ENCODE data around the gene DNAJC2. TPM values are rescaled to one million over a fixed set of nuclear protein-coding genes. Genes with fewer than 3 reads are reported as not detected.

Gene DNAJC2
- total RNA-seq, 1 experiment from 2014 or later, result 71.6 TPM

- TSS peak; percentile 62 for BruUV-seq (replicated peaks)
- Histone ChIP-seq H3K4me3 (ENCODE audit: low read depth, low read length) (peak within 1 kb of the TSS; percentile 87), H3K4me1 (peaks cover 25% of the 10 kb centered on the region; the same call in 1 of the 2 replicates), H3K27me3 (replicated peaks; ENCODE audit: control insufficient read depth, insufficient read depth, low read length) (no peaks in the 10 kb centered on the region), H3K36me3 (ENCODE audit: control insufficient read depth, insufficient read depth, low read length) (peaks cover 2% of the 10 kb centered on the region), H3K9me3 (no peaks in the 10 kb centered on the region)
- ChIA-PET CTCF (interaction anchor here (0.6 kb wide), 3 partner anchors 206 to 1571 kb away, joined by 3 to 5 read pairs (median 4); partner anchors contain the start of gene LRRC17), POLR2A (no interaction called here)
- intact Hi-C loops (cut with micrococcal nuclease; ENCODE audit: unreplicated experiment), result no loop called here
- H3K27me3 Mint-ChIP-seq (ENCODE audit: insufficient read depth, unreplicated experiment), result no peaks in the 10 kb centered on the region
- TF ChIP-seq CTCF (IDR thresholded peaks at IDR 0.05; ENCODE audit: insufficient read depth in 1 of 2, low read depth in 1 of 2, low read length in 1 of 2, severe bottlenecking in 1 of 2, unreplicated experiment in 1 of 2), result no peak
- peaks cover 33% of the 10 kb centered on the region for H3K4me1 Mint-ChIP-seq (ENCODE audit: low read depth, unreplicated experiment)
- peak within 1 kb of the TSS; percentile 92 for H3K4me3 Mint-ChIP-seq (ENCODE audit: unreplicated experiment)
- H3K36me3 Mint-ChIP-seq (ENCODE audit: insufficient read depth, unreplicated experiment), result peaks cover 45% of the 10 kb centered on the region
- peak; percentile 88 to 89 for DNase-seq
- peak within 1 kb of the TSS; percentile 95 for H3K27ac Mint-ChIP-seq (ENCODE audit: unreplicated experiment)
- no peaks in the 10 kb centered on the region for H3K9me3 Mint-ChIP-seq (ENCODE audit: unreplicated experiment)
Measured at GRCh38 chr7:103347507-103348267, 3.1 kb upstream of the DNAJC2 start, which contains the start of gene PSMC2. Gene PSMC2 (plus strand): TSS chr7:103347643. CDS start chr7:103347712, 69 bp downstream.

GRCh38 chr7:103346396-103346795 lies 1.8 kb upstream of the DNAJC2 start:
- CTCF ChIA-PET, result no interaction called here
- BruUV-seq (replicated peaks), result no TSS peak
- H3K4me1 Mint-ChIP-seq (ENCODE audit: low read depth, unreplicated experiment), result peaks cover 33% of the 10 kb centered on the region
- no peak for DNase-seq
- no peaks in the 10 kb centered on the region for H3K27me3 Mint-ChIP-seq (ENCODE audit: insufficient read depth, unreplicated experiment)
- H3K9me3 Mint-ChIP-seq (ENCODE audit: unreplicated experiment), result no peaks in the 10 kb centered on the region
- H3K4me3 ChIP-seq (ENCODE audit: low read depth, low read length), result no peak overlapping the region
- peaks cover 2% of the 10 kb centered on the region for H3K36me3 ChIP-seq (ENCODE audit: control insufficient read depth, insufficient read depth, low read length)
- H3K9me3 ChIP-seq, result no peaks in the 10 kb centered on the region
- H3K27me3 ChIP-seq (replicated peaks; ENCODE audit: control insufficient read depth, insufficient read depth, low read length), result no peaks in the 10 kb centered on the region
- intact Hi-C loops (cut with micrococcal nuclease; ENCODE audit: unreplicated experiment), result no loop called here
- H3K4me3 Mint-ChIP-seq (ENCODE audit: unreplicated experiment), result peak overlapping the region; percentile 92
- peaks cover 25% of the 10 kb centered on the region; the same call in 1 of the 2 replicates for H3K4me1 ChIP-seq
- POLR2A ChIA-PET, result interaction anchor here (0.6 kb wide), 1 partner anchor 557 kb away, joined by 3 read pairs; no protein-coding TSS in a partner anchor
- H3K36me3 Mint-ChIP-seq (ENCODE audit: insufficient read depth, unreplicated experiment), result peaks cover 53% of the 10 kb centered on the region
- no peak for TF ChIP-seq CTCF (IDR thresholded peaks at IDR 0.05; ENCODE audit: insufficient read depth in 1 of 2, low read depth in 1 of 2, low read length in 1 of 2, severe bottlenecking in 1 of 2, unreplicated experiment in 1 of 2)
- no peak overlapping the region for H3K27ac Mint-ChIP-seq (ENCODE audit: unreplicated experiment)

GRCh38 chr7:103343758-103344452 lies 662 bp downstream of the DNAJC2 start:
- Mint-ChIP-seq H3K36me3 (ENCODE audit: insufficient read depth, unreplicated experiment) (peaks cover 58% of the 10 kb centered on the region), H3K4me3 (ENCODE audit: unreplicated experiment) (peak overlapping the region; percentile 100), H3K27me3 (ENCODE audit: insufficient read depth, unreplicated experiment) (no peaks in the 10 kb centered on the region), H3K4me1 (ENCODE audit: low read depth, unreplicated experiment) (peaks cover 14% of the 10 kb centered on the region), H3K9me3 (ENCODE audit: unreplicated experiment) (no peaks in the 10 kb centered on the region), H3K27ac (ENCODE audit: unreplicated experiment) (peak overlapping the region; percentile 99)
- peak; percentile 36 to 43 for DNase-seq
- Histone ChIP-seq H3K36me3 (ENCODE audit: control insufficient read depth, insufficient read depth, low read length) (no peaks in the 10 kb centered on the region; the same call in none of the 2 replicates), H3K4me3 (ENCODE audit: low read depth, low read length) (peak overlapping the region; percentile 84), H3K4me1 (peaks cover 16% of the 10 kb centered on the region; the same call in 1 of the 2 replicates), H3K27me3 (replicated peaks; ENCODE audit: control insufficient read depth, insufficient read depth, low read length) (no peaks in the 10 kb centered on the region), H3K9me3 (no peaks in the 10 kb centered on the region)
- ChIA-PET POLR2A (no interaction called here), CTCF (no interaction called here)
- TSS peak; percentile 43 for BruUV-seq (replicated peaks)
- intact Hi-C loops (cut with micrococcal nuclease; ENCODE audit: unreplicated experiment), result loop anchor here (1.0 kb wide), 2 partner anchors 47 to 63 kb away; partner anchors contain the start of gene PMPCB
- no peak for TF ChIP-seq CTCF (IDR thresholded peaks at IDR 0.05; ENCODE audit: insufficient read depth in 1 of 2, low read depth in 1 of 2, low read length in 1 of 2, severe bottlenecking in 1 of 2, unreplicated experiment in 1 of 2)
